IPS DF 6.9 (cell line): ENCODE measurements around the gene MARCHF9.
A peak's percentile ranks its signal among the peaks of the same experiment; 100 is the strongest.

ENCODE experiments used
- DNase-seq: peaks from one replicate; pipeline ENCODE4 v3.0.0-alpha.2; 2013; ENCODE audit warnings: low read depth, low spot score
- H3K27ac ChIP-seq: one replicate; pipeline ENCODE4 v1.5.1; 2013; ENCODE audit warnings: low read length, control low read depth
- H3K27me3 ChIP-seq: 2 replicates; pipeline ENCODE4 v1.6.1; 2013; ENCODE audit warnings: mild to moderate bottlenecking, low read length; ENCODE audit not compliant: control insufficient read depth, insufficient read depth
- H3K36me3 ChIP-seq: 2 replicates; pipeline ENCODE4 v1.6.1; 2013; ENCODE audit warnings: low read length; ENCODE audit not compliant: control insufficient read depth, insufficient read depth
- H3K4me1 ChIP-seq: 2 replicates; pipeline ENCODE4 v1.6.1; 2013; ENCODE audit warnings: low read length; ENCODE audit not compliant: control insufficient read depth, insufficient read depth
- H3K4me3 ChIP-seq: 2 replicates; pipeline ENCODE4 v1.5.1; 2013; ENCODE audit warnings: mild to moderate bottlenecking, low read length
- H3K9me3 ChIP-seq: 2 replicates; pipeline ENCODE4 v1.6.1; 2013; ENCODE audit warnings: low read length, inconsistent platforms; ENCODE audit not compliant: control insufficient read depth, insufficient read depth
- WGBS: extraction: QIAGEN DNeasy Blood & Tissue Kit; methylation state at CpG from one replicate; pipeline ENCODE4 v1.1.7; 2013; ENCODE audit warnings: mixed read lengths, missing lambda C conversion rate; ENCODE audit not compliant: insufficient read length, insufficient coverage; 5-methylcytosine and 5-hydroxymethylcytosine counted together

Gene MARCHF9

DNA sequence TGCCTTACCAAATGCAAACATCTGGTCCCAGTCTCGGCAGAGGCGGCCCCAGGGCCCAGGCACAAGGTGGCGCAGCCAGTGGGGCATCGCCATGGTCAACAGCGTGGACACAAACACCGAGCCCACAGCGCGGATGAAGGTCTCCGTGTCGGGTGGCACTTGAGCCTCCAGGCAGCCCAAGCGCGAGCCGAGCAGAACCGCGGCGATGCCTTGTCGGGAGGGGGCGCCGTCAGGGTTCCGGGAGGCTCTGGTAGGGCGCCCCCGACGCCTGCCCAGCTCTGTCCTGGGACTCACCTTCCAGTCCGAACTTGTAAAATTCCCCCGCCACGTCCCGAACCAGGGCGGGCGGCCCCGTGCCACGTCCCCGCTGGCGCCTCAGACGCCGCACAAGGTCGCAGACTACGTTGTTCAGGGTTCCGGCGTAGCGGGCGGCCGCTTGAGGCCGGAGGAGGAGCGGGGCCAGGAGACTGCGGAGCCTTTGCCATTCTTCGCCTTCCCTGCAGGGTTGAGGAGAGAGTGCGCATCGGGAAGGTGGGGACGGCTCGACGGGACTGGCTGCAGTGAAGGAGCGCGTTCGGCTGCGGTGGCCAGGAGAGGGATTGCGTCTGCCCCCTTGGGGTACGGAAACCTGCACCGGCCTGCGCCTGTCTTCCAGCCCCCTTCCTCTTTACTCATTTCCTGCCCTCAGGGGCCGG lies 10.2 kb downstream of the MARCHF9 start:
- H3K4me3 ChIP-seq, result peak overlapping the region; percentile 46; the same call in 1 of the 2 replicates
- H3K27ac ChIP-seq, result no peak overlapping the region
- no peaks in the 10 kb centered on the region for H3K9me3 ChIP-seq
- H3K36me3 ChIP-seq, result peaks cover 7% of the 10 kb centered on the region; the same call in 1 of the 2 replicates
- peaks cover 28% of the 10 kb centered on the region for H3K27me3 ChIP-seq
- H3K4me1 ChIP-seq, result peaks cover 3% of the 10 kb centered on the region; the same call in 1 of the 2 replicates
- WGBS, result no CpG with 5 or more reads among the region's 60 CpGs
- DNase-seq, result no peak

DNA sequence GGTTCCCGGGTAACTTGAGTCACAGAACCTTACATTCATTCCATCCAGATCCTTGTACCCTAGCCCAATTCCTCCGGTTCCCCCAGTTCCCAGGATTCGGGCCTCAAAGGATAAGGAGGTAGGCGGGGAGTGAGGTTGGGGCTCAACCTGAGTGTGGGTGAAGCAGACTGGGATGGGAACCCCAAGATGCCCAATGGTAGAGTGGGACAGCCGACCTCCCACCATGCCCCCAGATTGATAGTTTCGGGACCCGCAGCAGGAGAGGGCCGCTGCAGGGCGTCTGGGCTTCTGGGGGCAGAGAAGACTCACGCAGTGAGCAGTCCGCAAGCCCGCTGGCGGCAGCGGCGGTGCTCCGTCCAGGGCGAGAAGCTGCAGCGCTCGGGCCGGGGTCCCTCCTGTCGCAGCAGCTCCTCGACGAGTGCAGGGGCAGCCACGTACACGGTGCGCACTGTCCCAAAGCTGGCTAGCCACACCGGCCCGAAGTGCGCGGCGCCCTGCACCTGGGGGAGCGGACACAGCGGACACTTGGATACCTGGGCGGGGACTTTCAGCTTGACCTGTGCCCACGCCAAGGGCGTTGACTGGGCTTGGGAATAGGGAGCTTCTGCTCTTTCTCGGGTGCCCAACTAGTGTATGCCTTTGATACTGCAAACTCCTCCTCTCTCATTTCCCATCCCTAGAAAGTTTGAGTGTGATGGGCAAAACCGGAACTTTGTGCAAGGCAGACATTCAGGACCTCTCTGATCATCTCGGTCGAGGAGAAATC lies 11.0 kb downstream of the MARCHF9 start:
- WGBS, result no CpG with 5 or more reads among the region's 40 CpGs
- Histone ChIP-seq H3K9me3 (no peaks in the 10 kb centered on the region), H3K4me3 (peak overlapping the region; percentile 46; the same call in 1 of the 2 replicates), H3K36me3 (peaks cover 7% of the 10 kb centered on the region; the same call in 1 of the 2 replicates), H3K27me3 (peaks cover 28% of the 10 kb centered on the region), H3K4me1 (peaks cover 3% of the 10 kb centered on the region; the same call in 1 of the 2 replicates), H3K27ac (no peak overlapping the region)
- no peak for DNase-seq

DNA sequence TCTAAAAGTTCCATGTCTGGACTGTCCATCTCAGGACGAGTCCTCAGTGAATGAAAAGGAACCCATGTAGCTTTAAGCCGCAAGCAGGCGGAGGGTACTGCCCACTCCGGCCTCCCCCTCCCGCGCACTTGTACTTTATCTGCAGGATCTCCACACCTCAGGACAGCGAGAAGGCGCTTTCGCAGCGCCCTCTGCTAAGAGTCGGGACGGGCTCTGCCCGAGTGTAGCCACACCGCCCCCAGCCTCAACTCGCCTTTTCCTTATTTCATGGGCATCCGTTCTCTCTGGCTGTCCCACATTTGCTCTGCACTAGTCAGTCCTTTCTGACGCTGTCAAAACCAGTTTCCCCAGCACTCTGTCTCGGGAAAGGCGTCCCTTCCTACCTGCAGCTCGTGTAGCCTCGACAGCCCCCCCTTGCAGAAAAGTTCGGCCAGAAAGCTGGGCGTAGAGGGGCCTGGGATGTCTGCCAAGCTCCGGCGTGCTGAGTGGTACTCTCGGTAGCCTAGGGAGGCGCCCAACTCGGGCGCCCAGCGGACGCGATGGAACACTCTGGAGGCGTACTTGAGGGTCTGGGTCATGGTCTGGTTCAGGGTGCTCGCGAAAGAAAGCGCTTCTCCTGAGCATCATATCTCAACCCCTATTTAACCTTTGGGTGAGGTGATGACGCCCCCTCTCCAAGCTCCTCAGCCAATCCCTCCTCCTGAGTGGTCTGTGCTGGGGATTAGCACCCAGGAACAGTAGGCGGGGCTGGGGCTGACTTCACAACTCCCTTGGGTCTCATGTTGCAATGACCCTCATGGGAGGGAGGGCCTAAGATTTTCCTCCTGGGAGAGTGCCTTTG lies 11.8 kb downstream of the MARCHF9 start, which contains the start of gene CYP27B1:
Gene CYP27B1, minus strand, starts transcription at position 615 of the 841 bp plus-strand sequence. Its CDS starts 37 bp downstream, at position 578.
- no peak within 1 kb of the TSS for H3K27ac ChIP-seq
- peaks cover 28% of the 10 kb centered on the region for H3K27me3 ChIP-seq
- no peak for DNase-seq
- H3K36me3 ChIP-seq, result peaks cover 7% of the 10 kb centered on the region; the same call in 1 of the 2 replicates
- WGBS, result no CpG with 5 or more reads among the region's 38 CpGs
- peak within 1 kb of the TSS; percentile 46; the same call in 1 of the 2 replicates for H3K4me3 ChIP-seq
- H3K4me1 ChIP-seq, result peaks cover 4% of the 10 kb centered on the region
- H3K9me3 ChIP-seq, result no peaks in the 10 kb centered on the region

DNA sequence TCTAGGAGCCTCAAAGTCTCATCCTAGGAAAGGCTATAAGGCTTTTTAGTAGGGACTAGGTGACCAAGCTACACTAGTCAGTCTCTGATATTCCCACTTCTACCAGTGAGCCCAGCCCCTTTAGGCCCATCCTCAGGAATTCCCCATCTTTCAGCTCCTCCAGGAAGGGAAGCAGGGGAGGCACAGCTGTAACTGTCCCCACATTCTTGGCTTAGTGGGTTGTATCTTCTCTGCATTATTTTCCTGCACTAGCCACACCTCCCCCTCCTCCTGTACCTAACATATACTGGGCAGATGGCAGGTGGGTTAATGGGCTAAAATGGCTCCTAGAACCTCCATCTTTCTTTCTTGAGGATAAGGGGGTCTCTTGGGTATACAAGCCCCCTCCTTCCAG lies 12.4 kb downstream of the MARCHF9 start:
- H3K27me3 ChIP-seq, result peaks cover 28% of the 10 kb centered on the region
- H3K4me1 ChIP-seq, result peaks cover 4% of the 10 kb centered on the region
- H3K27ac ChIP-seq, result no peak overlapping the region
- H3K36me3 ChIP-seq, result peaks cover 7% of the 10 kb centered on the region; the same call in 1 of the 2 replicates
- H3K9me3 ChIP-seq, result no peaks in the 10 kb centered on the region
- DNase-seq, result no peak
- H3K4me3 ChIP-seq, result no peak overlapping the region

DNA sequence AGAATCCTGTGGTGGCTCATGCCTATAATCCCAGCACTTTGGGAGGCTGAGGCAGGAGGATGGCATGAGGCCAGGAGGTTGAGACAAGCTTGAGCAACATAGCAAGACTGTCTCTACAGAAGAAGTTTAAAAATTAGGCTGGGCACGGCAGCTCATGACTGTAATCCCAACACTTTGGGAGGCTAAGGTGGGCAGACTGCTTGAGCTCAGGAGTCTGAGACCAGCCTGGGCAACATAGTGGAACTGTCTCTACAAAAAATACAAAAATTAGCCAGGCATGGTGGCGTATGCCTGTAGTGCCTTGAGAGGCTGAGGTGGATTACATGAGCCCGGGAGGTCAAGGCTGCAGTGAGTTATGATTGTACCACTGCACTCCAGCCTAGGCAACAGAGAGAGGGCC lies 13.0 kb downstream of the MARCHF9 start:
- Histone ChIP-seq H3K36me3 (peaks cover 7% of the 10 kb centered on the region; the same call in 1 of the 2 replicates), H3K4me1 (peaks cover 4% of the 10 kb centered on the region), H3K27ac (no peak overlapping the region), H3K4me3 (no peak overlapping the region), H3K27me3 (peaks cover 26% of the 10 kb centered on the region), H3K9me3 (no peaks in the 10 kb centered on the region)
- no peak for DNase-seq
- no CpG with 5 or more reads among the region's 3 CpGs for WGBS

DNA sequence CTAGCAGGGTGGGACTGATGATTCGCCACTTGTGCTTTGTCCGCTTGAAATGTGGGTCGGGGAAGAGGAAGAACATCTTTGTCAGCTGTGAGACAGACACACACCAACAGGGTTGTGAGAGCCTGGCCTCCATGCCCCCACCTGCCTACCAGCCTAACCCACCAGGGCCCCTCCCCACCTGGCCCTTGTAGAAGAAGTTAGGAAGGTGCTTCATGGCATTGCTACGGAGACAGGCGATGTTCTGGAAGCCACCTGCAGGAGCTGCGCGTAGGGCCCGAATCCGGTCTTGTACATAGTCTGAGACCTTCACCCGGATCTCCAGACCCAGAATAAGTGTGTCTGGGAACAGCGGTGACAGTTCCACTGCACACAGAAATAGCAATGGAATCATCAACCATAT lies 14.7 kb downstream of the MARCHF9 start:
- H3K4me3 ChIP-seq, result no peak overlapping the region
- WGBS, result no CpG with 5 or more reads among the region's 11 CpGs
- H3K4me1 ChIP-seq, result peaks cover 4% of the 10 kb centered on the region; the same call in 1 of the 2 replicates
- peaks cover 21% of the 10 kb centered on the region for H3K27me3 ChIP-seq
- H3K27ac ChIP-seq, result no peak overlapping the region
- peaks cover 7% of the 10 kb centered on the region; the same call in 1 of the 2 replicates for H3K36me3 ChIP-seq
- no peak for DNase-seq
- no peaks in the 10 kb centered on the region for H3K9me3 ChIP-seq

DNA sequence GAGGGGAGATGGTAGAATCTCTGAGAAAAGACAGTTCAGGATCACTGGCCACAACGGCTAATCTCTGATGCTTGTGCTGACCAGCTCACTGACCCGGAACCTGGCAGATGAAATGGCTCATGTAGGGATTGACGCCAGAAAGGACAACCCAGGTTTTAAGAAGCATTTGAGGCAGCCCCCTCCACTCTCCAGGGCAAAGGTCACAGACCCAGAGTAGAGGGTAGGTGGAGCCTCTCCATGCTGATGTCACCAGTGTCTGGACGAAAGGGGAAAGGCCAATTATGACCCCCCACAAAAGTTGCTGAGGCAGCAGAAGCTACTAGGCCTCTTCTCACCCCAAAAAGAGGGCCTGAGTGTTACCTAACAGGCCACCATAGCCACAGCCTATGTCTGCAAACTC lies 15.8 kb downstream of the MARCHF9 start:
- DNase-seq, result no peak
- peaks cover 7% of the 10 kb centered on the region; the same call in 1 of the 2 replicates for H3K36me3 ChIP-seq
- no CpG with 5 or more reads among the region's 4 CpGs for WGBS
- H3K27ac ChIP-seq, result no peak overlapping the region
- H3K4me1 ChIP-seq, result peaks cover 3% of the 10 kb centered on the region; the same call in 1 of the 2 replicates
- no peak overlapping the region for H3K4me3 ChIP-seq
- H3K27me3 ChIP-seq, result peaks cover 11% of the 10 kb centered on the region
- no peaks in the 10 kb centered on the region for H3K9me3 ChIP-seq

DNA sequence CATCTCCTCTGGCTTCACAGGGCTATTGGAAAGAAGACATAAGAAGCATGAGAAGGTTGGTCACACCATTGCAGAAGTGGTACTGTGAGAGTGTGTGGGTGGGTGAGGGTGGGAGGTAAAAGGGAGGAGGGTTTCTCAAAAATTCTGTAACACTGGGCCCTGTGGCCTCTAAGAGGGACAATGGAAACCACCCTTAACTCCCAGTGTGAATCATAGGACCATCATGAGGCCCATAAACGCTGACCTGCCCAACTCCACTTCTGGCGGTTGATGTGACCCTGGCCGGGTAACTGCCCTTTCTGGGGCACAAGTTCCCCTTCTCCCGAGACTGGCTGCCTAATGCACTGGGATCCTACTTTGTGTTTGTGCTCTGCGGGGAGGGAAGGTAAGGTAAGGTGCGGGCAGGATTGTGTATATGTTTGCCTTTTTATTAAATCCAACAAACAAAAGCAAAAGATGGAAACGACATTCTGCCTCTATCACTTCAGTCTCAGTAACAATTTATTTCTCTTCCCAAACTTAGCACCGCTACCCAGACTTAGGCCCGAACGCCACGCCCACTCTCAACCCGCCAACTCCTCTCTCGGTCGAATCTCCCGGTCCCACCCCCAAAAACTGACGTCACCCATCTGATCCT lies 16.5 kb downstream of the MARCHF9 start:
- Histone ChIP-seq H3K4me1 (peaks cover 3% of the 10 kb centered on the region; the same call in 1 of the 2 replicates), H3K27ac (no peak overlapping the region), H3K9me3 (no peaks in the 10 kb centered on the region), H3K36me3 (peaks cover 7% of the 10 kb centered on the region; the same call in 1 of the 2 replicates), H3K27me3 (peaks cover 5% of the 10 kb centered on the region), H3K4me3 (peak overlapping the region; percentile 85; the same call in 1 of the 2 replicates)
- no CpG with 5 or more reads among the region's 16 CpGs for WGBS
- peak; percentile 92 for DNase-seq

DNA sequence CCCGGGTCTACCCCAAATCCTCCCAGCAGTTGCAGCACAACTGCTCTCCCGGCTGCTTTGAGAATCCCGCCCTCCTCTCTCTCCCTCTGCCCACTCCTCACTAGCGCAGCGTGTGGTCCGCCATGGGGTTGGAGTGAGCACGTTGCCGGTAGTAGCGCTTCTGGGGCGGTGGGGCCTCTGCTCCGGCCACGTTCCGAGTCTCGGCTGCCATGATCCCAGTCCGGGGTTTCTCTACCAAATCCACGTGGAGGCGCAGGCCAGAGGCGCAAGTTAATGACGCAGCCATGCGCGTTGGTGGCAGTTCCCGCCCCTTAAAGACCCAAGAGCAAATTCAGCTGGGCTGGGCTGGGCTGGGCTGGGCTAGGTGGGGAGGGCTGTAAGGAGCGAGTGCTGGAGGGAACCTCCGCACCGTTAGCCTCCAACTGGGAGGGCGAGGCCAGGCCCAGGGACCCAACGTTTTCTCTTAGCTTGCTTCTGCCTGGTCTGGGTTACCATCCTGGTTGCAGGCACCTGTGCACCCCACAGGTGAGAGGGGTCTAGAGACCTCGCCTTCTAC lies 17.0 kb downstream of the MARCHF9 start, which contains the start of gene METTL1:
Gene METTL1, minus strand, starts transcription at position 233 of the 556 bp plus-strand sequence. Its CDS starts 22 bp downstream, at position 211.
- WGBS, result no CpG with 5 or more reads among the region's 28 CpGs
- H3K36me3 ChIP-seq, result peaks cover 7% of the 10 kb centered on the region; the same call in 1 of the 2 replicates
- H3K27me3 ChIP-seq, result no peaks in the 10 kb centered on the region; the same call in 1 of the 2 replicates
- no peak within 1 kb of the TSS for H3K27ac ChIP-seq
- H3K4me3 ChIP-seq, result peak within 1 kb of the TSS; percentile 85
- no peaks in the 10 kb centered on the region for H3K9me3 ChIP-seq
- peaks cover 3% of the 10 kb centered on the region; the same call in 1 of the 2 replicates for H3K4me1 ChIP-seq
- peak; percentile 94 for DNase-seq
